Urinary bladder (tissue), 4 donors: Measurements from ENCODE around the gene MAG. TPM values are rescaled to one million over a fixed set of nuclear protein-coding genes. Genes with fewer than 3 reads are reported as not detected.

ENCODE experiments used
- DNase-seq: peaks from one replicate; pipeline ENCODE4 v3.0.0-alpha.2; 2015; ENCODE audit errors: extremely low spot score
- H3K27ac ChIP-seq: one replicate; pipeline ENCODE4 v1.5.1; 2013; ENCODE audit warnings: low read depth, mild to moderate bottlenecking, moderate library complexity
- H3K36me3 ChIP-seq: one replicate; pipeline ENCODE4 v1.6.1; 2013; ENCODE audit warnings: mild to moderate bottlenecking, moderate library complexity; ENCODE audit not compliant: insufficient read depth
- H3K4me1 ChIP-seq: one replicate; pipeline ENCODE4 v1.6.1; 2013; ENCODE audit warnings: mild to moderate bottlenecking, moderate library complexity; ENCODE audit not compliant: insufficient read depth
- H3K4me3 ChIP-seq: one replicate; pipeline ENCODE4 v1.5.1; 2013; ENCODE audit warnings: low read depth, low read length
- WGBS: extraction: QIAGEN DNeasy Blood & Tissue Kit; methylation state at CpG from one replicate; pipeline ENCODE4 v1.1.7; 2013; 5-methylcytosine and 5-hydroxymethylcytosine counted together
- polyA plus RNA-seq: library from polyadenylated mRNA; stranded (reverse); fragments of 200-250 nt; gene quantifications from one replicate; pipeline ENCODE4 v1.2.3, GENCODE V29; 2013
- total RNA-seq: library from RNA; depleted of rRNA; stranded (reverse); fragments of >200 nt; gene quantifications from one replicate; pipeline ENCODE4 v1.2.3, GENCODE V29; 2014
- donor health status: healthy with polysubstance abuse.
- donor health status: healthy.

MAG gene
- total and polyA plus RNA-seq, 2 donors: 0.20 to 6.1 TPM

DNA sequence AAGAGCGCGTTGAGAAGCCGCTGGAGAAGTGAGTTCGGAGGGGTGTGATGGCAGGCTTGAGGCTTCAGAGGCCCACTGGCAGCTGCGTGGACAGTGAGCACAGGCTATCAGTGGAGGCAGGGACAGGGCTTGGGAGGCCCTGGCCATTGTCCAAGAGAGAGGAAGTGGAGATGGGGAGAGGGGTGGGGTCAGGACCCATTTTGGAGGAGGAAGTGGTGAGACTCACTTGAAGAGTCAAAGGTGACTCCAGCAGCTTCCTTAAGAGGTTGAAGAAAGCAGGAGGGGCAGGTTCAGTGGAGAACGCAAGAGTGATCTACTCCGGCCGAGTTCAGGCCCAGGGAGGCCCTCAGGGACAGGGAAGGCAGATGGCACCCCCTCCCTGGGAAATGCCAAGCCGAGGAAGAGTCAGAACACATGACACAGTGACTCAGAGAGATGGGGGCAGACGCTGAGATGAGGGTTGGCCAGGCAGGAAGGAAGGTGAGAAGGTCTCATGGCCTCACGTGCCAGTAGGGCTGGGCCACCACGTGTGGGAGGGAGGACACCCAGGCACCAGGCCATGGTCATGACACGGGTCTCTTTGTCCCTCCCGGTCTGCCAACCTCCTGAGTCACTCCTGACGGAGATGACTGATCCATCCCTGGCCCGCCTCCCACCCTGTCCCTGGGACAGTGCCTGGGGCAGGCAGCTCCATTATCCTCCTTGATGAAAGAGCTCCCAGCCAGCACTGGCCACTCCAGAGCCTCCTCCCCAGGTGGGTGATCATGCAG lies 26.9 kb downstream of the MAG start:
- WGBS: 64% methylated on average over 16 of the region's 16 CpGs

DNA sequence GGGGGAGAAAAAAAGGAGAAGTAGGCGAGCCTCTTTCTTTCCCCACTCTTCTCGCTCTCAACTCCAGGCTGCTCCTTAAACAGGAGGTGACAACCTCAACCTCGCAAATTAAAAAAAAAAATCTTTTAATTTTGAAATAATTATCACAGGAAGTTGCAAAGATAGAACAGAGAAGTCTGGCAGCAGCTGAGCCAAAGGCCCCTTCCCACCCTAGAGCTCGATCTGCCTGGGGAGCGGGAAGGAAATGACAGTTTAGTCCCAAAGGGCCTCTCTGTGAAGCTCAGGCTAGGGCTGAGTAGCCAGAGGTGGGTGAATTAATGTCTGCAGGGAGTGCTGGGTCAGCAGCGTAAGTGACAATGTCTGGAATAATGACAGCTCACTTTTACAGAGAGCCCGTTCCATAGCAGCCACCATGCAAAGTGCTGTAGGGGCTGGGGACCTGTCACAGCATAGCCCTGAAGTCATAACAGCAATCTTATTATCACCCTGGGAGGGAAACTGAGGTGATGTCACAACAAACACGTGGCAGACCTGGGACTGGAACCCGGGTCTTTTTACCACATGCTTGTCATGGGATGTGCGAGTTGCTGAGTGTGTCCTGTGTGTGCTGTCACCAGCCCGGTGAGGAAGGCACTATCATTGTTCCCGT lies 28.2 kb downstream of the MAG start:
- DNase-seq: no peak
- Histone ChIP-seq H3K27ac (no peak overlapping the region), H3K4me1 (no peaks in the 10 kb centered on the region), H3K36me3 (no peaks in the 10 kb centered on the region), H3K4me3 (no peak overlapping the region)
- WGBS: 70% methylated on average over 12 of the region's 12 CpGs

More for the DNA sequence above, 26.9 kb downstream of the MAG start:
- no peak for DNase-seq
- Histone ChIP-seq H3K4me3 (no peak overlapping the region), H3K27ac (no peak overlapping the region), H3K4me1 (no peaks in the 10 kb centered on the region), H3K36me3 (no peaks in the 10 kb centered on the region)

DNA sequence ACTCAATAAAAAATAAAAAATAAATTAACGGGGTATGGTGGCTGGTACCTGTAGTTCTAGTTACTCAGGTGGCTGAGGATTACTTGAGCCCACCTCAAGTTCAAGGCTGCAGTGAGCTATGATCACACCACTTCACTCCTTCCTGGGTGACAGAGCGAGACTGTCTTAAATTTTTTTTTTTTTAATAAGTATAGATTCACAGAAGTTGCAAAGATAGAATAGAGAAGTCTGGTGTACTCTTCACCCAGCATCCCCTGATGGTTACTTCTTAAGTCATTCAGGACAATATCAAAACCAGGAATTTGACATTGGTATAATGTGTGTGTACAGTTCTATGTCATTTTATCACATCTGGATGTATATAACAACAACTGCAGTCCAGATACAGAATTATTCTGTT lies 29.3 kb downstream of the MAG start:
- 95% methylated on average over 2 of the region's 2 CpGs for WGBS
- H3K4me1 ChIP-seq: no peaks in the 10 kb centered on the region
- H3K4me3 ChIP-seq: no peak overlapping the region
- no peaks in the 10 kb centered on the region for H3K36me3 ChIP-seq
- H3K27ac ChIP-seq: no peak overlapping the region
- DNase-seq: no peak

DNA sequence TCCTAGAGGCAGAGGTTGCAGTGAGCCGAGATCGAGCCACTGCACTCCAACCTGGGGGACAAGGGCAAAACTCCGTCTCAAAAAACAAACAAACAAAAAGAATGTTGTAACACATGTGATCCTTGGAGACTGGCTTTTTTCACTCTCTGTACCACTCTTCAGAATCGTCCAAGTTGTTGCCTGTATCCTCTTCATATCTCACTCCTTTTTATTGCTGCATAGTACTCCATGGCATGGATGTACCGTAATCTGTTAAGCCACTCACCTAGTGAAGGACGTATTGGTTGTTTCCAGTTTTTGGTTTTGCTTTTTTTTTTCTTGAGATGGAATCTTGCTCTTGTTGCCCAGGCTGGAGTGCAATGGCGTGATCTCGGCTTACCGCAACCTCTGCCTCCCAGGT lies 30.1 kb downstream of the MAG start:
- WGBS: 96% methylated on average over 9 of the region's 9 CpGs
- Histone ChIP-seq H3K27ac (no peak overlapping the region), H3K4me3 (no peak overlapping the region), H3K4me1 (no peaks in the 10 kb centered on the region), H3K36me3 (no peaks in the 10 kb centered on the region)
- no peak for DNase-seq

DNA sequence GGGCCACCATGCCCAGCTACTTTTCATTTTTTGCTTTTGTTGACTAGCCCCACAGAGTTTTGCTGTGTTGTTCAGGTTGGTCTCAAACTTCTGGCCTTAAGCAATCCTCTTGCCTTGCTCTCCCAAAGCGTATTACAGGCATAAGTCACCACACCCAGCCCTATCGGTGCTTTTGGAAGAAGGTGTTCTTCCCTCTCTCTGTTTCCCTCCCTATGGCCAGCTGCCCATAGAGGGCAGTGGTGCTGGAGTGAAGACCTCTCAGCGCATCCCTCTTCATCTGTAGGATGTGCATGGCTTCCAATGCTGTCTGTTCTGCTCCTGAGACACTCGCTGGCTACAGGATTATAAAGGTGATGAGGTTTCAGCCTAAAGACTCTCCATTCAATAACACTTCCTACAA lies 35.7 kb downstream of the MAG start:
- Histone ChIP-seq H3K36me3 (no peaks in the 10 kb centered on the region), H3K27ac (no peak overlapping the region), H3K4me1 (no peaks in the 10 kb centered on the region), H3K4me3 (no peak overlapping the region)
- no peak for DNase-seq
- WGBS: 70% methylated on average over 4 of the region's 4 CpGs

DNA sequence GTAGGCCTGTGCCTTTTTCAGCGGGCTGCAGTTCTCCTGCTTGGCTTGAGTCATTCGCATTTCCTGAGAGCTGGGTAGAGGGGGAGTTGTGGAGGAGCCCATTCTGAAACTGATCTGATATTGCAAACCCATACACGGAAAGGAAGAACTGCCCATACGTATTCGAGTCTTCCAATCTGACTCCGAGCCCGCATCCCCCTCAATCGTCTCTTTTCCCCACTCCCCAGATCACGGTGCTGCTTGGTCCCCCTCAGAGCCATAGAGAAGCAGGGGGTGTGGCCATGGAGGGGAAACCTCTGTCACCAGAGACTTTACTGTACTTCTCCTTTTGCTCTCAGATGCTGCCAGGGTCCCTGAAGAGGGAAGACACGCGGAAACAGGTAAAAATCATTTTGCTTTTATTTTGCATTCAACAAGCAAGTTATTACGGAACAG lies 36.9 kb downstream of the MAG start, which contains the start of gene CD22:
Gene CD22 (plus strand): TSS at position 337 of the 435 bp plus-strand sequence. CDS start 2,854 bp downstream, outside the sequence.
- Histone ChIP-seq H3K36me3 (no peaks in the 10 kb centered on the region), H3K4me3 (no peak within 1 kb of the TSS), H3K27ac (no peak within 1 kb of the TSS), H3K4me1 (no peaks in the 10 kb centered on the region)
- WGBS: 75% methylated on average over 12 of the region's 12 CpGs
- no peak for DNase-seq

DNA sequence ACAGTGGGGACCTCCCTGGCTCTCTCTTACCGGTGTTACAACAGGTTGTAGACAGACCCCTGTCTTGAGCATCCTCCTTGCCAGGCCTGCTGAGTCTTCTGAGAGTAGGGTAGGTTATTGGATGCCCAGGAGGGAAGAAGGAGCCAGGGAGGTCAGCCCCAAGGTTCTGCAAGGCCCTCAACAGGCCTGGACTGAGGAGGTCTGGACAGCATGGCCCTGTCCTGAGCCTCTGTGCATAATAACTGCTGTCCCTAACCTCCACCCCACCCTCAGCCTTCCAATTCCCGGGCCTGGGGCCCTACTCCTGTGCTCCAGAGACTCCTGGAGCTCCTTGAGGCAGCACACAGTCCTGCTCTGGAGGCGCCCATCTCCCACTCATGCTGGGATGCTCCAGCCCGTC lies 37.4 kb downstream of the MAG start:
- no peak for DNase-seq
- no peak overlapping the region for H3K4me3 ChIP-seq
- no peaks in the 10 kb centered on the region for H3K4me1 ChIP-seq
- H3K27ac ChIP-seq: no peak overlapping the region
- 81% methylated on average over 4 of the region's 4 CpGs for WGBS
- H3K36me3 ChIP-seq: no peaks in the 10 kb centered on the region

DNA sequence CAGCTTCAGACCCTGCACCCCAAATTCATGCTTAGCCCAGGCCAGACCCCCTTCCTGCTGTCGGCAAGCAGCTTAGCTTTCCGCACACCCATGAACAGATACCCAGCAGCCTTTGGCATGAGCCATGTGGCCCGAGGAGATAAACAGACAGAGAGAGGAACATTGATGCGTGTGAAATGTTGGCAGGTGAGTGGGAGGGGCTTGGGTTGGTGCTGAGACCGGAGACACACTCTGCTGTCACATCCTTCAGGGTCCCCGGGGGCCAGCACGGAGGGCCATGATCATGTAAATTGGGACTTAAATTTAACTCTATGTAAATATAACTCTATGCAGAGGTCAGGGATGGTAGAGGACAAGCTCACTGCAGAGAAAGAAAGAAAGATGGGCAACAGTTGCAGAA lies 38.5 kb downstream of the MAG start:
- H3K4me3 ChIP-seq: no peak overlapping the region
- no peaks in the 10 kb centered on the region for H3K36me3 ChIP-seq
- WGBS: 64% methylated on average over 7 of the region's 7 CpGs
- H3K27ac ChIP-seq: no peak overlapping the region
- DNase-seq: no peak
- H3K4me1 ChIP-seq: no peaks in the 10 kb centered on the region

DNA sequence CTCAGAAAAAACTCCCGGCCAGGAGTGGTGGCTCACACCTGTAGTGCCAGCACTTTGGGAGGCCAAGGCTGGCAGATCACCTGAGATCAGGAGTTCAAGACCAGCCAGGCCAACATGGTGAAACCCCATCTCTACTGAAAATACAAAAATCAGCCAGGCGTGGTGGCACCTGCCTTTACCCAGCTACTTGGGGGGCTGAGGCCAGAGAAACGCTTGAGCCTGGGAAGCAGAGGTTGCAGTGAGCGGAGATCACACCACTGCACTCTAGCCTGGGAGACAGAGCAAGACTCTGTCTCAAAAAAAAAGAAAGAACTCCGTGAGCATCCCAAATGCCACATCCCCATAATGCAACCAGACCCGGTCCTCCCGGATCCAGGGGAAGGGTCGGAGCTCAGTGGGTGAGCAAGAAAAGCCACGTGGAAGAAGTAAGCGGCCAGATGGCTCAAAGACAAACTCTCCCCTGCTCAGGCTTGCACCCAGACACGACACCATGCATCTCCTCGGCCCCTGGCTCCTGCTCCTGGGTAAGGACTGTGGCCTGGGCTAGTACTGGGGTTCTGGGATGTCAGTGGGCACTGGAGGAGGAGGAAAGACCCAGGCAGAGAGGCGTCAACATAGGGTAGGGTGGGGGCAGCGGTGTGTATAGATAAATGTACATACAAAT lies 39.7 kb downstream of the MAG start:
- WGBS: 84% methylated on average over 14 of the region's 14 CpGs
- H3K36me3 ChIP-seq: no peaks in the 10 kb centered on the region
- no peak for DNase-seq
- H3K27ac ChIP-seq: no peak overlapping the region
- no peaks in the 10 kb centered on the region for H3K4me1 ChIP-seq
- no peak overlapping the region for H3K4me3 ChIP-seq

DNA sequence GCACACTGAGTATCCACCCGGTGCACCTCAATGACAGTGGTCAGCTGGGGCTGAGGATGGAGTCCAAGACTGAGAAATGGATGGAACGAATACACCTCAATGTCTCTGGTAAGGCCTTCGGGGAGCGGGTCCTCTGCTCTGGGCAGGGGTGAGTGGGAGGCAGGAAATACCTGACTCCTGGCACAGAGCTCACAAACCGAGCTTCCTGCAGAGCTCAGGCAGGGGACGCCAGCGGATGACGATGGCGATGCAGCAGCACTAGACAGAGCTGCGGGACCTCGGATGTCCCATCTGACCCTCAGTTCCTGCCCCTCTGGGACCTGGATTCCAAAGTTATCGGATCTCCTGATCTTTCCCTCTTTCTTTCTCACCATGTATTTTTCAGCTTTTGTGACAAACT lies 40.9 kb downstream of the MAG start:
- DNase-seq: no peak
- no peak overlapping the region for H3K4me3 ChIP-seq
- H3K4me1 ChIP-seq: no peaks in the 10 kb centered on the region
- H3K36me3 ChIP-seq: no peaks in the 10 kb centered on the region
- 71% methylated on average over 12 of the region's 12 CpGs for WGBS
- H3K27ac ChIP-seq: no peak overlapping the region

DNA sequence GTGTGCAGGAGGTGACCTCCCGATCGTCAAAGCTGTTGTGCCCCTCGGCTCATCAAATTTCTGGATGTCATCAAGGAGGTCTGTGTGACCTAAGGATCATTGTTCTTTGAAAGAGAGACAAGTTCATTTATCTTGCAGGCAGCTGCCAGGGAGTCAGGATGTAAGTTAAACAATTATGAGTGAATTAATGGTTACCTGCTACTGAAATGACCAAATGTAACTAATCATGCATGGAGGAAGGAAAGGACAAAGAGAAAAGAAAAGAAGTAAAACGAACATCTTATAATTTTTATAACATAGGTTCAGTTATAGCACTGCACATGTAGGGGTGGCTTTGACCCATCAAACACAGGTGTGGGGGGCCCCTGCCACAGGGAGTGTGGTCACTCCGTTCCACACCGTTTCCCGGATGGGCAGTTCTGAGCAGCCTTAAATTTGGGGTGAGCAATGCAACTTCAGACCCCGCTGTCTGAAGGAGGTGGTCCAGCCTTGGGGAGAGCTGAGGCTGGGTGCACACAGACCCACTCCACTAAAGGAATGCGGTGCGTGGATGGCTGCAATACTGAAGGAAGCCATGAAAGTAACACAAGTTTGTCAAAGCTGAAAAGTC lies 42.3 kb downstream of the MAG start:
- DNase-seq: no peak
- Histone ChIP-seq H3K4me1 (no peaks in the 10 kb centered on the region), H3K4me3 (no peak overlapping the region), H3K27ac (no peak overlapping the region), H3K36me3 (no peaks in the 10 kb centered on the region)
- 87% methylated on average over 10 of the region's 10 CpGs for WGBS

DNA sequence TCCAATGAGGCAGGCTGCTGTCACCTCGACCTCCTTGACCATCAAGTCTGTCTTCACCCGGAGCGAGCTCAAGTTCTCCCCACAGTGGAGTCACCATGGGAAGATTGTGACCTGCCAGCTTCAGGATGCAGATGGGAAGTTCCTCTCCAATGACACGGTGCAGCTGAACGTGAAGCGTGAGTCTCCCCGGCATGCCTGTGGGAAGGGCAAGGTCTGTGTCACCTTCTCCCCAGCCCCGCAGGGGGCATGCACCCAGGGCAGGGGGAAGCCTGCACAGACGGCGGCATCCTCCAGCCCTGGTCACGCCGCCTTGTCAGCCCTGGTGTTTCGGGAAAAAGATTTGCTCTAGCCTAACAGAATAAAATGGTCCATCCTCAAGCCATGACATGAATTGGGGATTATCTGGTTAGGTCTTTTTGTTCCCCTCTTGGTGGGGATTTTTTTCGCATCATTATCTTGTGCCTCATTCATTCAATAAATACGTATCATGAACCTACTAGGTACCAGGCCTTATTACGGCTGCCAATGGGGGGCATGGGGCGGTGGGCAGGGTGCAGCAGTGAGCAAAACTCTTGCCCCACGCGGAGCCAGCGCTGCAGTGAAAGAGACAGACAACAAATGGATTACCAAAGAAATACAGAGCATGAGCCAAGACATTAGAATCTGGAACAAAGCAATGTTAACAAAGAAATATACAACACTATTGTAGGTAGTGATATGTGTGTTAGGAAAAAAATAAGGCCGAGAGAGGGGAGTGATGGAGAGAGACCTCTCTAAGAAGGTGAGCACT lies 44.4 kb downstream of the MAG start:
- Histone ChIP-seq H3K4me3 (no peak overlapping the region), H3K36me3 (no peaks in the 10 kb centered on the region), H3K27ac (no peak overlapping the region), H3K4me1 (no peaks in the 10 kb centered on the region)
- no peak for DNase-seq
- 86% methylated on average over 21 of the region's 21 CpGs for WGBS
